Glutamatergic neuron (in vitro differentiated cells): ENCODE results near the gene C12orf76. TPM values are rescaled to one million over a fixed set of nuclear protein-coding genes. Genes with fewer than 3 reads are reported as not detected.
"Not testable (repeated sequence)": the region's sequence is repeated elsewhere in the genome, so short reads cannot be mapped to it uniquely, and the experiment has no call there.

Experiments
- DNase-seq: peaks from one replicate; pipeline ENCODE4 v3.0.0; 2022
- H3K27ac Mint-ChIP-seq: one replicate; pipeline ENCODE4 v1.8.0; 2020; ENCODE audit warnings: mild to moderate bottlenecking, mixed read lengths, inconsistent platforms; ENCODE audit not compliant: unreplicated experiment
- H3K27me3 Mint-ChIP-seq: one replicate; pipeline ENCODE4 v1.8.0; 2020; ENCODE audit warnings: mild to moderate bottlenecking, moderate library complexity, mixed read lengths, inconsistent platforms; ENCODE audit not compliant: unreplicated experiment
- H3K36me3 Mint-ChIP-seq: one replicate; pipeline ENCODE4 v1.8.0; 2020; ENCODE audit warnings: mild to moderate bottlenecking, mixed read lengths, inconsistent platforms; ENCODE audit not compliant: unreplicated experiment
- H3K4me1 Mint-ChIP-seq: one replicate; pipeline ENCODE4 v1.8.0; 2020; ENCODE audit warnings: mild to moderate bottlenecking, low read depth, mixed read lengths, inconsistent platforms; ENCODE audit not compliant: unreplicated experiment
- H3K4me3 Mint-ChIP-seq: one replicate; pipeline ENCODE4 v1.8.0; 2020; ENCODE audit warnings: mild to moderate bottlenecking, mixed read lengths, inconsistent platforms; ENCODE audit not compliant: unreplicated experiment
- H3K9me3 Mint-ChIP-seq: one replicate; pipeline ENCODE4 v1.8.0; 2020; ENCODE audit warnings: mild to moderate bottlenecking, moderate library complexity, mixed read lengths, inconsistent platforms; ENCODE audit not compliant: unreplicated experiment
- total RNA-seq: library from RNA; stranded (reverse); fragmentation: NEBNext Ultra II Directional; extraction: Animal tissue kit (Norgen Biotek cat#: 25700); gene quantifications from one replicate; pipeline ENCODE4 v1.2.1, GENCODE V29; 2021; ENCODE audit not compliant: unreplicated experiment
- TF ChIP-seq, protein P1 (sequence below): fragments of 200-600 bp; sonication (generic); IDR thresholded peaks from one replicate; pipeline ENCODE4 v1.5.0; 2021; ENCODE audit not compliant: partially characterized antibody, unreplicated experiment

Gene C12orf76
- total RNA-seq, 1 donor from 2014 or later: 43.3 TPM

DNA sequence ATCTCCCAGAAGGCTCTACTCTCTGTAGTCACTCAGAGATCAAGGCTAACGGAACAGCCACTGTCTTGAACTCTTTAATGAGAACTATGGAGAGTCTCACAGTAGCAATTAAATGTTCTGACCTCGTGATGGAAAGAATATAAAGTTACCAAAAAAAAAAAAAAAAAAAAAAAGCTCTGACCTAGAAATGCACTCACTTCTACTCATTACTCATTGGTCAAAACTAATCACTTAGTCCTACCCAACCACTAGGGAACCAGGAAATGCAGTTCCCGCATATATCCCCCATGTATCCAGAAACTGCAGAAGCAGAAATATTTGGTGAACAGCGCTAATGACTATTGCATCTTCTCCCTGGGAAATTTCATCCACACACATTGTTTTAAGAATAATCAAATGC is 29.5 kb upstream of the C12orf76 start:
- peaks cover 8% of the 10 kb centered on the region for H3K4me1 Mint-ChIP-seq
- no peak overlapping the region for H3K4me3 Mint-ChIP-seq
- no peak overlapping the region for H3K27ac Mint-ChIP-seq
- no peak for DNase-seq
- H3K36me3 Mint-ChIP-seq: no peaks in the 10 kb centered on the region
- TF ChIP-seq, protein P1, sequence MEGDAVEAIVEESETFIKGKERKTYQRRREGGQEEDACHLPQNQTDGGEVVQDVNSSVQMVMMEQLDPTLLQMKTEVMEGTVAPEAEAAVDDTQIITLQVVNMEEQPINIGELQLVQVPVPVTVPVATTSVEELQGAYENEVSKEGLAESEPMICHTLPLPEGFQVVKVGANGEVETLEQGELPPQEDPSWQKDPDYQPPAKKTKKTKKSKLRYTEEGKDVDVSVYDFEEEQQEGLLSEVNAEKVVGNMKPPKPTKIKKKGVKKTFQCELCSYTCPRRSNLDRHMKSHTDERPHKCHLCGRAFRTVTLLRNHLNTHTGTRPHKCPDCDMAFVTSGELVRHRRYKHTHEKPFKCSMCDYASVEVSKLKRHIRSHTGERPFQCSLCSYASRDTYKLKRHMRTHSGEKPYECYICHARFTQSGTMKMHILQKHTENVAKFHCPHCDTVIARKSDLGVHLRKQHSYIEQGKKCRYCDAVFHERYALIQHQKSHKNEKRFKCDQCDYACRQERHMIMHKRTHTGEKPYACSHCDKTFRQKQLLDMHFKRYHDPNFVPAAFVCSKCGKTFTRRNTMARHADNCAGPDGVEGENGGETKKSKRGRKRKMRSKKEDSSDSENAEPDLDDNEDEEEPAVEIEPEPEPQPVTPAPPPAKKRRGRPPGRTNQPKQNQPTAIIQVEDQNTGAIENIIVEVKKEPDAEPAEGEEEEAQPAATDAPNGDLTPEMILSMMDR: no peak
- H3K27me3 Mint-ChIP-seq: peaks cover 2% of the 10 kb centered on the region
- no peaks in the 10 kb centered on the region for H3K9me3 Mint-ChIP-seq

DNA sequence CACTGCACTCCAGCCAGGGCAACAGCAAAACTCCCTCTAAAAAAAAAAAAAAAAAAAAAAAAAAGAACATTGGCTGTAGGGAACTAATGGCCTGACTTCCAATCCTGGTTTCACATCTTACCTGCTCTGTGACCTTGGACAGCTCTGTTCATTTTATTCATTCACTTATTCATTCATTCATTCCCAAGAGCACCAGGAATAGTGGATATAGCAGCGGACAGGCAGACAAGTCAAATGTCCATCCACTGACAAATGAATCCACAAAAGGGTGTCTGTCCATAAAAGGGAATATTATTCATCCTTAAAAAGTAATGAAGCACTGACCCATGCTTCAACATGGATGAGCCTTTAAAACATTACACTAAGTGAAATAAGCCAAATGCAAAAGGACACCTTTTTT is 27.6 kb upstream of the C12orf76 start:
- no peak for DNase-seq
- TF ChIP-seq, protein P1: no peak
- Mint-ChIP-seq H3K27ac (no peak overlapping the region), H3K27me3 (peaks cover 2% of the 10 kb centered on the region), H3K4me1 (peaks cover 8% of the 10 kb centered on the region), H3K36me3 (no peaks in the 10 kb centered on the region), H3K4me3 (no peak overlapping the region), H3K9me3 (peaks cover 3% of the 10 kb centered on the region)

DNA sequence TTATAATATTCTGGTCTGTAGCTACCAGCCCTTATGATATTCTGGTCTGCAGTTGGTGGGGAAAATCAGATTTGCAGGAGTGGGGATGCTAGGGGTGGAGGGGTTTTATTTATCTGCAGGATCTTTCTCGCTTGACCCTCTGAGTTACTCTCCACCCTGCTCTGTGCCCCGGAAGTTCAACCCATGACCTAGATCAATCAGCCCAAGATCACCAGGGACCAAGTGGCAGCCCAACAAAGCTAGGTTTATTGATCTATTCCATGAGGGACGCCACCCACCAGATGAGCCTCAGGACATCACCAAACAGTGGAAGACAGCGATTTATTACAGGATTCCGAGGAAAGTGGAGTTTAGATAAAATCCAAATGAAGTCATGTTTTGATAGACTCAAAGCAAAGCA is 25.8 kb upstream of the C12orf76 start:
- peaks cover under 1% of the 10 kb centered on the region for H3K27me3 Mint-ChIP-seq
- TF ChIP-seq, protein P1: no peak
- H3K27ac Mint-ChIP-seq: peak overlapping the region; percentile 20
- no peaks in the 10 kb centered on the region for H3K36me3 Mint-ChIP-seq
- DNase-seq: no peak
- no peak overlapping the region for H3K4me3 Mint-ChIP-seq
- peaks cover 3% of the 10 kb centered on the region for H3K9me3 Mint-ChIP-seq
- peaks cover 8% of the 10 kb centered on the region for H3K4me1 Mint-ChIP-seq

DNA sequence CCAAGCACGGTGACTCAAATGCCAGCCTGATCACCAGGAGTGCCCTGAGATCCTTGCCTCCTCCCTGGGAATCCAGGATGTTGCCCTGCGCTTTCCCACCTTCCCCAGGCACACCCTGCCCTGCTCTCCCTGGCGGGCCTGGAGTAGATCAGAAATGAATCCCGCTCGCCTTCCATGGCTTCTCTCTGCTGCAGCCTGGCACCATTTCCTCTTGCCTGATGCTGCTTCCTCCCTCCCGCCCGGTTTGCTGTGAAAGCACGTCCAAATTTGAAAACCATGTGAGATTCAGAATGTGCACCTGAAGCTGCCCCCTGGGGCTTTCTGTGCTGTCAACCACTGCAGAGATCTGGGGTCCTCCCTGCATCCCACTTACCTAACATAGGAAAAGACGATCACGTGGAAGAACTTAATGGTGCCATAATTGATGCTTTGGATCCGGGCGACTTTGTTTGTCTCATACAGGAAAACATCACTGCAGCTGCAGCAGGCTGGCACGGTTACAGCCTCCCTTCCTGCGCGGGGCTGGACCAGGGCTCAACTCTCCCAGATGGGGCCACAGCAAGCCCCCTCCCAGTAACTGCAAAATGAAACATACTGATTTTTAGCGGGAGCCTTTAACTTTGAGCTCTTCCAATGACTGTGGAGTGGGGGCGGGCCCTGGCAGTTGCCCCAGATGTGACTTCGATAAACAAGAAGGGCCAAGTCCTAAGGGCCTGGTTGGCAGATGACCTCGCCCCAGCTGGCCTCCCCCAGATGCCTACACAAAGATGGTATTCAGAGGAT is 24.9 kb upstream of the C12orf76 start:
- Mint-ChIP-seq H3K4me3 (no peak overlapping the region), H3K27ac (no peak overlapping the region), H3K9me3 (peaks cover 3% of the 10 kb centered on the region), H3K4me1 (peaks cover 8% of the 10 kb centered on the region), H3K36me3 (no peaks in the 10 kb centered on the region), H3K27me3 (peaks cover 2% of the 10 kb centered on the region)
- no peak for DNase-seq
- TF ChIP-seq, protein P1: no peak

DNA sequence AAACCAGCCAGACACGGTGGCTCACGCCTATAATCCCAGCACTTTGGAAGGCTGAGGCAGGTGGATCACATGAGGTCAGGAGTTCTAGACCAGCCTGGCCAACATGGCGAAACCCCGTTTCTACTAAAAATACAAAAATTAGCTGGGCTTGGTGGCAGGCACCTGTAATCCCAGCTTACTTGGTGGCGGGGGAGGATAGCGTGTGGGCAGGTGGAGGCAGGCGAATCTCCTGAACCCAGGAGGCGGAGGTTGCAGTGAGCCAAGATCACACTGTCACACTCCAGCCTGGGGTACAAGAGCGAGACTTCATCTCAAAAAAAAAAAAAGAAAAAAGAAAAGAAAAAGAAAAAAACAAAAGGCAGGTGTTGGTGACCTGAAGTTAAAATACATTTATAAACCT is 24.3 kb upstream of the C12orf76 start:
- H3K36me3 Mint-ChIP-seq, DNase-seq, H3K4me3 Mint-ChIP-seq, H3K9me3 Mint-ChIP-seq, H3K27me3 Mint-ChIP-seq, H3K4me1 Mint-ChIP-seq, H3K27ac Mint-ChIP-seq: not testable (repeated sequence)
